Thyroid gland (tissue), 4 donors: ENCODE results near the gene ACSM4.

Experiments
- POLR2A ChIP-seq, 2 donors: fragments of 450-650 bp; IDR thresholded peaks; one replicate each; pipeline ENCODE4 v1.6.1; 2017; ENCODE audit warnings: antibody characterized with exemption in 2 of 2, mild to moderate bottlenecking in 2 of 2, moderate library complexity in 1 of 2
- TF ChIP-seq, protein P1 (sequence below), 6 experiments: fragments of 200-600 bp in 3 of 6; fragments of 450-650 bp in 3 of 6; sonication (generic) in 3 of 6; IDR thresholded peaks; one replicate each; pipeline ENCODE4 v1.5.1; 2016 to 2019; ENCODE audit warnings: antibody characterized with exemption in 6 of 6, mild to moderate bottlenecking in 2 of 6, inconsistent platforms in 1 of 6, moderate library complexity in 1 of 6

DNA sequence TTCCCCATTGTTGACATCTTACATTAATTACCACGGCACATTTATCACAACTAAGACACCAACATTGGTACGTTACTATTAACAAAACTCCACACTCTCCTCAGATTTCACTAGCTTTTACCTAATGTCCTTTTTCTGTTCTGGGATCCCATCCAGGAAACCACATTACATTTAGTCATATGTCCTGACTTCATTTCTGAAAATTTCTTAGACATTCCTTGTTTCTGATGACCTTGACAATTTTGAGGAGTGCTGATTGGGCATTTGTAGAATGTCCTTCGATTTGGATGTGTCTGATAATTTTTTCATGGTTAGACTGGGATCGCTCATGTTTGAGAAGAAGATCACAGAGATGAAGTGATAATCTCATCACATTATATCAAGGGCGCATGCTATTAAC, 34.6 kb upstream of the ACSM4 start:
- TF ChIP-seq, protein P1, sequence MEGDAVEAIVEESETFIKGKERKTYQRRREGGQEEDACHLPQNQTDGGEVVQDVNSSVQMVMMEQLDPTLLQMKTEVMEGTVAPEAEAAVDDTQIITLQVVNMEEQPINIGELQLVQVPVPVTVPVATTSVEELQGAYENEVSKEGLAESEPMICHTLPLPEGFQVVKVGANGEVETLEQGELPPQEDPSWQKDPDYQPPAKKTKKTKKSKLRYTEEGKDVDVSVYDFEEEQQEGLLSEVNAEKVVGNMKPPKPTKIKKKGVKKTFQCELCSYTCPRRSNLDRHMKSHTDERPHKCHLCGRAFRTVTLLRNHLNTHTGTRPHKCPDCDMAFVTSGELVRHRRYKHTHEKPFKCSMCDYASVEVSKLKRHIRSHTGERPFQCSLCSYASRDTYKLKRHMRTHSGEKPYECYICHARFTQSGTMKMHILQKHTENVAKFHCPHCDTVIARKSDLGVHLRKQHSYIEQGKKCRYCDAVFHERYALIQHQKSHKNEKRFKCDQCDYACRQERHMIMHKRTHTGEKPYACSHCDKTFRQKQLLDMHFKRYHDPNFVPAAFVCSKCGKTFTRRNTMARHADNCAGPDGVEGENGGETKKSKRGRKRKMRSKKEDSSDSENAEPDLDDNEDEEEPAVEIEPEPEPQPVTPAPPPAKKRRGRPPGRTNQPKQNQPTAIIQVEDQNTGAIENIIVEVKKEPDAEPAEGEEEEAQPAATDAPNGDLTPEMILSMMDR (IDR thresholded peaks at IDR 0.05): no peak
- TF ChIP-seq POLR2A (IDR thresholded peaks at IDR 0.05): no peak
